GM23338 (cell line): Measurements from ENCODE around the gene CACNA1H.

Experiments
- CREB1 ChIP-seq: fragments of 250-450 bp; sonication (Bioruptor Pico); IDR thresholded peaks from 2 replicates; pipeline ENCODE4 v1.5.0; 2020; ENCODE audit warnings: low read depth, mild to moderate bottlenecking, moderate library complexity
- EZH2 ChIP-seq: fragments of 200-600 bp; sonication (generic); IDR thresholded peaks from one replicate; pipeline ENCODE4 v1.8.0; 2017; ENCODE audit warnings: antibody characterized with exemption, mild to moderate bottlenecking, low read depth; ENCODE audit not compliant: unreplicated experiment
- EZH2phosphoT487 ChIP-seq: fragments of 200-600 bp; sonication (generic); IDR thresholded peaks from one replicate; pipeline ENCODE4 v1.8.1; 2018; ENCODE audit warnings: antibody characterized with exemption; ENCODE audit not compliant: unreplicated experiment
- JUNB ChIP-seq: IDR thresholded peaks from one replicate; pipeline ENCODE4 v1.6.1; 2016; ENCODE audit warnings: antibody characterized with exemption; ENCODE audit not compliant: unreplicated experiment
- NANOG ChIP-seq: IDR thresholded peaks from 2 replicates; pipeline ENCODE4 v1.6.1; 2016; ENCODE audit warnings: antibody characterized with exemption, borderline replicate concordance
- POLR2AphosphoS5 ChIP-seq: IDR thresholded peaks from 2 replicates; pipeline ENCODE4 v1.6.1; 2016; ENCODE audit warnings: antibody characterized with exemption, low read depth
- ZNF114 ChIP-seq: fragments of 250-450 bp; sonication (Bioruptor Pico); IDR thresholded peaks from 2 replicates; pipeline ENCODE4 v1.5.0; 2020; ENCODE audit warnings: mild to moderate bottlenecking, moderate library complexity
- ZNF331 ChIP-seq: fragments of 250-450 bp; sonication (Bioruptor Pico); IDR thresholded peaks from 2 replicates; pipeline ENCODE4 v1.5.0; 2020; ENCODE audit warnings: low read depth, mild to moderate bottlenecking, moderate library complexity
- TF ChIP-seq, protein P1 (sequence below), 2 experiments: fragments of 200-600 bp in 1 of 2; sonication (generic) in 1 of 2; conservative IDR thresholded peaks; 2 replicates each; pipeline versions ENCODE4 v1.5.1 to v1.6.1; 2016 to 2017; ENCODE audit warnings: antibody characterized with exemption in 2 of 2, low read depth in 2 of 2, mild to moderate bottlenecking in 2 of 2, moderate library complexity in 1 of 2
- TF ChIP-seq, protein P2 (sequence below): IDR thresholded peaks from 2 replicates; pipeline ENCODE4 v1.6.1; 2016; ENCODE audit warnings: antibody characterized with exemption
- TF ChIP-seq, protein P3 (sequence below): IDR thresholded peaks from one replicate; pipeline ENCODE4 v1.6.1; 2018; ENCODE audit warnings: antibody characterized with exemption; ENCODE audit not compliant: unreplicated experiment
- TF ChIP-seq, protein P4 (sequence below): fragments of 250-450 bp; sonication (Bioruptor Pico); IDR thresholded peaks from 2 replicates; pipeline ENCODE4 v1.5.0; 2020; ENCODE audit warnings: mild to moderate bottlenecking, moderate library complexity

DNA sequence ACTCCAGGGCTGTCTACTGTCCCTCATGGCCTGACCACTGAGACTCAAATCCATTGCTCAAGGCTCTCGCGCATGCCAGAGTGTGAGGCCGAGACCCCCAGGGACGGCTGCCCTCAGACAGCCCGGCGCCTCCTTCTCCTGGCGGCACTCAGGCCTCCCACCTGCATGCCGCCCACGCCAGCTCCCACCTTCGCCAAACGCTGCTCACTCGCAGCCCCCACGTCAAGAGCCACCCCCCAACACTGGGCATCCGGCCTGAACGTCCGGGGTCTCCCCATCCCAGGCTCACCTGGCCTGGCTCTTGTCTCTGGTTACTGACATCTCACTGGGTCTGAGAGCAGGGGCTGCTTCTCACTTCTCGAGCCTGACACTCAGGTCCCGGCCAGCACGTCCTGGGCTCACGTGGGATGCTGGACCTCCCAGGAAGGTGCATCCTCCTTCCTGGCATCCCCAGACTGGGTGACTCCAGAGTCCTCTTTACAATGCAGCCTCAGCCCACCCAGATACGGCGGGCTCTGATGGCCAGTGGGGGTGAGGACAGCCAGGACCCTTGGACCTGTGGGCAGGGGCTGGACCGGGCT lies 12.2 kb upstream of the CACNA1H start:
- TF ChIP-seq, protein P1, sequence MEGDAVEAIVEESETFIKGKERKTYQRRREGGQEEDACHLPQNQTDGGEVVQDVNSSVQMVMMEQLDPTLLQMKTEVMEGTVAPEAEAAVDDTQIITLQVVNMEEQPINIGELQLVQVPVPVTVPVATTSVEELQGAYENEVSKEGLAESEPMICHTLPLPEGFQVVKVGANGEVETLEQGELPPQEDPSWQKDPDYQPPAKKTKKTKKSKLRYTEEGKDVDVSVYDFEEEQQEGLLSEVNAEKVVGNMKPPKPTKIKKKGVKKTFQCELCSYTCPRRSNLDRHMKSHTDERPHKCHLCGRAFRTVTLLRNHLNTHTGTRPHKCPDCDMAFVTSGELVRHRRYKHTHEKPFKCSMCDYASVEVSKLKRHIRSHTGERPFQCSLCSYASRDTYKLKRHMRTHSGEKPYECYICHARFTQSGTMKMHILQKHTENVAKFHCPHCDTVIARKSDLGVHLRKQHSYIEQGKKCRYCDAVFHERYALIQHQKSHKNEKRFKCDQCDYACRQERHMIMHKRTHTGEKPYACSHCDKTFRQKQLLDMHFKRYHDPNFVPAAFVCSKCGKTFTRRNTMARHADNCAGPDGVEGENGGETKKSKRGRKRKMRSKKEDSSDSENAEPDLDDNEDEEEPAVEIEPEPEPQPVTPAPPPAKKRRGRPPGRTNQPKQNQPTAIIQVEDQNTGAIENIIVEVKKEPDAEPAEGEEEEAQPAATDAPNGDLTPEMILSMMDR (conservative IDR thresholded peaks at IDR 0.05; ENCODE audit: low read depth in 2 of 2) = no peak
- TF ChIP-seq ZNF114 (CRISPR knock-in tag) (no peak), POLR2AphosphoS5 (no peak), EZH2 (no peak), NANOG (no peak), EZH2phosphoT487 (no peak), JUNB (no peak), ZNF331 (CRISPR knock-in tag) (no peak), CREB1 (CRISPR knock-in tag) (no peak)
- TF ChIP-seq, protein P2, sequence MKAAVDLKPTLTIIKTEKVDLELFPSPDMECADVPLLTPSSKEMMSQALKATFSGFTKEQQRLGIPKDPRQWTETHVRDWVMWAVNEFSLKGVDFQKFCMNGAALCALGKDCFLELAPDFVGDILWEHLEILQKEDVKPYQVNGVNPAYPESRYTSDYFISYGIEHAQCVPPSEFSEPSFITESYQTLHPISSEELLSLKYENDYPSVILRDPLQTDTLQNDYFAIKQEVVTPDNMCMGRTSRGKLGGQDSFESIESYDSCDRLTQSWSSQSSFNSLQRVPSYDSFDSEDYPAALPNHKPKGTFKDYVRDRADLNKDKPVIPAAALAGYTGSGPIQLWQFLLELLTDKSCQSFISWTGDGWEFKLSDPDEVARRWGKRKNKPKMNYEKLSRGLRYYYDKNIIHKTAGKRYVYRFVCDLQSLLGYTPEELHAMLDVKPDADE = no peak
- TF ChIP-seq, protein P3, sequence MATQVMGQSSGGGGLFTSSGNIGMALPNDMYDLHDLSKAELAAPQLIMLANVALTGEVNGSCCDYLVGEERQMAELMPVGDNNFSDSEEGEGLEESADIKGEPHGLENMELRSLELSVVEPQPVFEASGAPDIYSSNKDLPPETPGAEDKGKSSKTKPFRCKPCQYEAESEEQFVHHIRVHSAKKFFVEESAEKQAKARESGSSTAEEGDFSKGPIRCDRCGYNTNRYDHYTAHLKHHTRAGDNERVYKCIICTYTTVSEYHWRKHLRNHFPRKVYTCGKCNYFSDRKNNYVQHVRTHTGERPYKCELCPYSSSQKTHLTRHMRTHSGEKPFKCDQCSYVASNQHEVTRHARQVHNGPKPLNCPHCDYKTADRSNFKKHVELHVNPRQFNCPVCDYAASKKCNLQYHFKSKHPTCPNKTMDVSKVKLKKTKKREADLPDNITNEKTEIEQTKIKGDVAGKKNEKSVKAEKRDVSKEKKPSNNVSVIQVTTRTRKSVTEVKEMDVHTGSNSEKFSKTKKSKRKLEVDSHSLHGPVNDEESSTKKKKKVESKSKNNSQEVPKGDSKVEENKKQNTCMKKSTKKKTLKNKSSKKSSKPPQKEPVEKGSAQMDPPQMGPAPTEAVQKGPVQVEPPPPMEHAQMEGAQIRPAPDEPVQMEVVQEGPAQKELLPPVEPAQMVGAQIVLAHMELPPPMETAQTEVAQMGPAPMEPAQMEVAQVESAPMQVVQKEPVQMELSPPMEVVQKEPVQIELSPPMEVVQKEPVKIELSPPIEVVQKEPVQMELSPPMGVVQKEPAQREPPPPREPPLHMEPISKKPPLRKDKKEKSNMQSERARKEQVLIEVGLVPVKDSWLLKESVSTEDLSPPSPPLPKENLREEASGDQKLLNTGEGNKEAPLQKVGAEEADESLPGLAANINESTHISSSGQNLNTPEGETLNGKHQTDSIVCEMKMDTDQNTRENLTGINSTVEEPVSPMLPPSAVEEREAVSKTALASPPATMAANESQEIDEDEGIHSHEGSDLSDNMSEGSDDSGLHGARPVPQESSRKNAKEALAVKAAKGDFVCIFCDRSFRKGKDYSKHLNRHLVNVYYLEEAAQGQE = no peak
- TF ChIP-seq, protein P4, sequence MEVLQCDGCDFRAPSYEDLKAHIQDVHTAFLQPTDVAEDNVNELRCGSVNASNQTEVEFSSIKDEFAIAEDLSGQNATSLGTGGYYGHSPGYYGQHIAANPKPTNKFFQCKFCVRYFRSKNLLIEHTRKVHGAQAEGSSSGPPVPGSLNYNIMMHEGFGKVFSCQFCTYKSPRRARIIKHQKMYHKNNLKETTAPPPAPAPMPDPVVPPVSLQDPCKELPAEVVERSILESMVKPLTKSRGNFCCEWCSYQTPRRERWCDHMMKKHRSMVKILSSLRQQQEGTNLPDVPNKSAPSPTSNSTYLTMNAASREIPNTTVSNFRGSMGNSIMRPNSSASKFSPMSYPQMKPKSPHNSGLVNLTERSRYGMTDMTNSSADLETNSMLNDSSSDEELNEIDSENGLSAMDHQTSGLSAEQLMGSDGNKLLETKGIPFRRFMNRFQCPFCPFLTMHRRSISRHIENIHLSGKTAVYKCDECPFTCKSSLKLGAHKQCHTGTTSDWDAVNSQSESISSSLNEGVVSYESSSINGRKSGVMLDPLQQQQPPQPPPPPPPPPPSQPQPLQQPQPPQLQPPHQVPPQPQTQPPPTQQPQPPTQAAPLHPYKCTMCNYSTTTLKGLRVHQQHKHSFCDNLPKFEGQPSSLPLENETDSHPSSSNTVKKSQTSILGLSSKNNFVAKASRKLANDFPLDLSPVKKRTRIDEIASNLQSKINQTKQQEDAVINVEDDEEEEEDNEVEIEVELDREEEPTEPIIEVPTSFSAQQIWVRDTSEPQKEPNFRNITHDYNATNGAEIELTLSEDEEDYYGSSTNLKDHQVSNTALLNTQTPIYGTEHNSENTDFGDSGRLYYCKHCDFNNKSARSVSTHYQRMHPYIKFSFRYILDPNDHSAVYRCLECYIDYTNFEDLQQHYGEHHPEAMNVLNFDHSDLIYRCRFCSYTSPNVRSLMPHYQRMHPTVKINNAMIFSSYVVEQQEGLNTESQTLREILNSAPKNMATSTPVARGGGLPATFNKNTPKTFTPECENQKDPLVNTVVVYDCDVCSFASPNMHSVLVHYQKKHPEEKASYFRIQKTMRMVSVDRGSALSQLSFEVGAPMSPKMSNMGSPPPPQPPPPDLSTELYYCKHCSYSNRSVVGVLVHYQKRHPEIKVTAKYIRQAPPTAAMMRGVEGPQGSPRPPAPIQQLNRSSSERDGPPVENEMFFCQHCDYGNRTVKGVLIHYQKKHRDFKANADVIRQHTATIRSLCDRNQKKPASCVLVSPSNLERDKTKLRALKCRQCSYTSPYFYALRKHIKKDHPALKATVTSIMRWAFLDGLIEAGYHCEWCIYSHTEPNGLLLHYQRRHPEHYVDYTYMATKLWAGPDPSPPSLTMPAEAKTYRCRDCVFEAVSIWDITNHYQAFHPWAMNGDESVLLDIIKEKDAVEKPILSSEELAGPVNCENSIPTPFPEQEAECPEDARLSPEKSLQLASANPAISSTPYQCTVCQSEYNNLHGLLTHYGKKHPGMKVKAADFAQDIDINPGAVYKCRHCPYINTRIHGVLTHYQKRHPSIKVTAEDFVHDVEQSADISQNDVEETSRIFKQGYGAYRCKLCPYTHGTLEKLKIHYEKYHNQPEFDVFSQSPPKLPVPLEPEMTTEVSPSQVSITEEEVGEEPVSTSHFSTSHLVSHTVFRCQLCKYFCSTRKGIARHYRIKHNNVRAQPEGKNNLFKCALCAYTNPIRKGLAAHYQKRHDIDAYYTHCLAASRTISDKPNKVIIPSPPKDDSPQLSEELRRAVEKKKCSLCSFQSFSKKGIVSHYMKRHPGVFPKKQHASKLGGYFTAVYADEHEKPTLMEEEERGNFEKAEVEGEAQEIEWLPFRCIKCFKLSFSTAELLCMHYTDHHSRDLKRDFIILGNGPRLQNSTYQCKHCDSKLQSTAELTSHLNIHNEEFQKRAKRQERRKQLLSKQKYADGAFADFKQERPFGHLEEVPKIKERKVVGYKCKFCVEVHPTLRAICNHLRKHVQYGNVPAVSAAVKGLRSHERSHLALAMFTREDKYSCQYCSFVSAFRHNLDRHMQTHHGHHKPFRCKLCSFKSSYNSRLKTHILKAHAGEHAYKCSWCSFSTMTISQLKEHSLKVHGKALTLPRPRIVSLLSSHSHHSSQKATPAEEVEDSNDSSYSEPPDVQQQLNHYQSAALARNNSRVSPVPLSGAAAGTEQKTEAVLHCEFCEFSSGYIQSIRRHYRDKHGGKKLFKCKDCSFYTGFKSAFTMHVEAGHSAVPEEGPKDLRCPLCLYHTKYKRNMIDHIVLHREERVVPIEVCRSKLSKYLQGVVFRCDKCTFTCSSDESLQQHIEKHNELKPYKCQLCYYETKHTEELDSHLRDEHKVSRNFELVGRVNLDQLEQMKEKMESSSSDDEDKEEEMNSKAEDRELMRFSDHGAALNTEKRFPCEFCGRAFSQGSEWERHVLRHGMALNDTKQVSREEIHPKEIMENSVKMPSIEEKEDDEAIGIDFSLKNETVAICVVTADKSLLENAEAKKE = no peak
